HG02678 (cell line): Measurements from ENCODE around the gene HSCB.
"Not testable (repeated sequence)": the region's sequence is repeated elsewhere in the genome, so short reads cannot be mapped to it uniquely, and the experiment has no call there.

Experiments
- ATAC-seq: cut with Tn5 transposase; IDR thresholded peaks from one replicate; pipeline ENCODE4 v1.9.1; 2021; ENCODE audit warnings: mild to moderate bottlenecking, moderate library complexity; ENCODE audit not compliant: unreplicated experiment

Gene HSCB, protein sequence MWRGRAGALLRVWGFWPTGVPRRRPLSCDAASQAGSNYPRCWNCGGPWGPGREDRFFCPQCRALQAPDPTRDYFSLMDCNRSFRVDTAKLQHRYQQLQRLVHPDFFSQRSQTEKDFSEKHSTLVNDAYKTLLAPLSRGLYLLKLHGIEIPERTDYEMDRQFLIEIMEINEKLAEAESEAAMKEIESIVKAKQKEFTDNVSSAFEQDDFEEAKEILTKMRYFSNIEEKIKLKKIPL

DNA sequence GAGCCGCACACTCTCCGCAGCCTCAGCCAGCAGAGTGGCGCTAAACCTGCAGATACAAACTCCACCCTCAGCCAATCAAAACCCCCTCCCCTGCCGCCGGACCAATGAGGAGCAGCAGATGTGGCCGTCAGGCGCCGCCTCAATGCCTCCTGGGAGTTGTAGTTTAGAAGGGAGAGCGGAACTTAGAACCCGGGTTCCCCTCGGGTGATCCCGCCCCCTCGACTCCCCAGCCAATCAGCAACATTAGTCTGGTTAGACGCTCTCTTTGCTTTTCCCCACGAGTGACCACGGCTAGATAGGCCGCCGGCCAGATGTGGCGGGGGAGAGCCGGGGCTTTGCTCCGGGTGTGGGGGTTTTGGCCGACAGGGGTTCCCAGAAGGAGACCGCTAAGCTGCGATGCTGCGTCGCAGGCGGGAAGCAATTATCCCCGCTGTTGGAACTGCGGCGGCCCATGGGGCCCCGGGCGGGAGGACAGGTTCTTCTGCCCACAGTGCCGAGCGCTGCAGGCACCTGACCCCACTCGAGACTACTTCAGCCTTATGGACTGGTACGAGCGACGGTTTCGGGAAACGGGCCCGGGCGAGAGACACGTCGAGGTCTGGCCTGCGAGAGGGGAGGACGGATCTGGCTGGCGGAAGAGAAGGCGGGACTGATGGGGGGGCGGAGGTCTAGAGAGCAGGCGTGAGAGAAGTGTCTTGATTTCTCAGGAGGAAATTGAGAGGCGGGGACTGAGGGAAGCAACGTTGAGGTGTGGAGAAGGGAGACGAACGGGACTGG lies at the start of gene HSCB, which contains the start of gene CHEK2:
TSS of gene HSCB (plus strand) at position 255 of the 777 bp plus-strand sequence. CDS start at position 312, 57 bp downstream.
TSS of gene CHEK2 (minus strand) at position 36 of the 777 bp plus-strand sequence. CDS start 7,099 bp downstream, outside the sequence.
- ATAC-seq, result peak; percentile 94

DNA sequence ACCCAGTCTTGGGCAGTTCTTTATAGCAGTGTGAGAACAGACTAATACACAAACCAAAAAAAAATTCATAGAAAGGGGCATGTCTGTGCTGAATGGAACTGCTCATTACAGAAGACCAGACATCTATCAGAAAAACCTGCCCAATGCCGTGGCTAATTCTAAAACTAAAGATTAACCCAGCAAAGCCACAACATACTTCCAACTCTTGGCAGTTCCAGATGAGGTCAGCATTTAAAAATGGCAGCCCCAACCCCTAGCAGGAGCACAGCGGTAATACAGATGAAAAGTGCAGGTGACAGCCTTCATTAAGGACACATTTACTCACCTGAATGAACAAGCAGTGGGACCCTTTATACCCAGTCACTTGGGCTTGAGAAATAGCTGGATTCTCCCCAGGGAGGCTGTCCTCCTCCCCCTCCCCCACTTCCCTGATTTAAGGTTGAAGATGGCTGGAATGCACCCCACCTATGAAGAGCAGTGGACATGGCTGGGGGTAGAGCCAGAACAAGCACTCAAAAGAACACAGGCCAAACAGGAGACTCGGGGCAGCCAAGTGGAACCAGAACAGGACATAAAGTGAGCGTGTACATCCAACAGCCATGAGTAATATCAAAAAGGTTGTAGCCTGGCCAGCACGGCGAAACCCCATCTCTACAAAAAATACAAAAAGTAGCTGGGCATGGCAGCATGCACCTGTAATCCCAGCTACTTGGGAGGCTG lies 48.6 kb upstream of the HSCB start:
- not testable (repeated sequence) for ATAC-seq

DNA sequence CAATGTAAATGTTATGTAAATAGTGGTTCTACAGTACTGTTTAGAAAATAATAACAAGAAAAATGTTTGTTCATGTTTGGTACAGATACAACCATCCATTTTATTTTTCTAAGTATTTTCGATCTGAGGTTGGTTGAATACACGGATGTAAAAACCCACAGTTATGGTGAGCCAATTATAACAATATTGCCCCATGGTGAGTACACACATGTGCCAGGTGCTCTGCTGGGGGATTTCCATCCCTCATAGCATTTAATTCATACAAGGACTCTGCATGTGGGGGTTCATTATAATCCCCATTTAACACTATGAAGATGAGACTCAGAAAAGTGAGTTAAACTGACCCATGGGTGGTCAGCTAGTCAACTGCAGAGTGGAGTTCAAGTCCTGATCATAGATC lies 38.9 kb upstream of the HSCB start:
- no peak for ATAC-seq

GRCh38 chr22:28703436-28703835 lies 38.4 kb upstream of the HSCB start:
- ATAC-seq, result no peak

DNA sequence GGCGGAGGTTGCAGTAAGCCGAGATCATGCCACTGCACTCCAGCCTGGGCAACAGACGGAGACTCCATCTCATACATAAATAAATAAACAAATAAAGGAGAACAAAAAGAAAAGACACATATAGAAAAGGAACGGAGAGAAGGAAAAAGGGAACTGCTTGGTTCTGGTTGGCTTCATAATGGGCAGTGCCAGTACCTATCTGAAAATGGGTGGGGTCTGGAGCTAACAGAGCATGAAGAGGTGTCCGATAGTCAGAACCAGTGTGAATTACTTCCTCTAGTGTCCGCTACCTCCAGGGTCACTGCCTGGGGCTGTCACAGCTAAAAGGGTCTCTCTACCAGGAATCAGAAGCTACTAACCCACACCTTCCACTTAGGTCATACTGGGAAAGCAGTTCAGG lies 35.0 kb upstream of the HSCB start:
- ATAC-seq, result no peak

DNA sequence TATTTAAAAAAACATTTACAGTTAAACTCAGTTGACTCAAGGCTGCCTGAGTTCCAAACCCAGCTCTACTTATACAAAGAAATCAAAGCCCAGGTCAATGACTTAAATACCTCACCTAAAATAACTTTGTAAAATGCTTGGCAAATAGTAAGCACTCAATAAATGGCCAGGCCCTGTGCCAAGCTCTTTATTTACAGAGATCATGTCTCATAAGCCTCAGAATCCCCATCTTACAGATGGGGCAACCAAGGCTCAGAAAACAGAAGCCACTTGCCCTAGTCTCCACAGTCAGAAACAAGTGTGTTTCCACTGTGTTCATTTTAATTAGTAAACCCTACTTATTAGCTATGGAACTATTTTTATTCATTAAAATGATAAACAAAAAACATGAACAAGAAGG lies 31.7 kb upstream of the HSCB start:
- ATAC-seq, result no peak

DNA sequence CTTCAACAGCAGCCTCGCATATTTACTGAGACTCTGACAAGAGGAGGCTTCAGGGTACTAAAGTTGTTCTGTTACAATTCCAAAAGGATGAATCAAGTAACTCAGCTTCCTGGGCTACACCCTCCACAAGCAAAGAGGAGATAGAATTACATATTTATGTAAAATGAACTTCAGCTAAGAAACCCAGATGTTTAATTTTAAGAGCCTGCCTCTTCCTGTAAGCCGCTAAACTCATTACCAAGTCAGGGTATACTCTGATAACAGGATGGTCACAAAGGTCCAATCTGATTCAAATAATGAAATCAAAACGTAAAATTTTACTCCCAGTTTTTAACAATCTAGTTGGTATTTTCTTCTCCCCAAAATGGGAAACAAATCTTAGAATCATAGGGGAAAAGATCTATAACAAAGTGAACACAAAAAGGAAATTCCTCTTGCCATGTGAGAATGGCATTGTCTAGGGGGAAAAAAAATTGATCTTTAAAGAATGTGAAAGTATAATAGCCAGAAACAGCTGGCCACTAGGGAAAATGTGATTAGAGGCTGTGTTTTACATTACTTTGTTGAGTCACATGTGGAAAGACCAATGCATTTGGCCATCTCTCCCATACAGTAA lies 31.2 kb upstream of the HSCB start:
- ATAC-seq, result no peak

DNA sequence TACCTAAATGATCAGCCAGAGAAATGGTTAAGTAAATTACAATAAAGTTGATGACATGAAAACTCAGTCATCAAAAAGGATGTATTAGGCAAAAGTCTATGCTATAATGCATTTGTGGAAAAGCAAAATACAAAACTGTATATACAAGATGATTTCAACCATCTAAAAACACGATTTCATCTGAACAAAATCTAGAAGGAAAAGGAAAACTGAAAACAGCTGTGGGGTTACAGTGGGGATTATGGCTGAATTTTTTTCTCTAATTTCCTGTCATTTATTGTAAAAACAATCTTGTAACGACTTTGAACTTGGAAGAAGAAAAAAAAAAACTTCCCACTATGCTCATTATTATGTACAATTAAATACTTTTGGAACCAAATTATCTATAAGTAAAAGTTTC lies 30.5 kb upstream of the HSCB start:
- ATAC-seq, result no peak

- no peak for ATAC-seq
Observed at GRCh38 chr22:28711820-28712777, 29.7 kb upstream of the HSCB start.

- no peak for ATAC-seq
Observed at GRCh38 chr22:28714043-28714628, 27.7 kb upstream of the HSCB start.

- ATAC-seq, result no peak
Observed at GRCh38 chr22:28715611-28716010, 26.2 kb upstream of the HSCB start.

DNA sequence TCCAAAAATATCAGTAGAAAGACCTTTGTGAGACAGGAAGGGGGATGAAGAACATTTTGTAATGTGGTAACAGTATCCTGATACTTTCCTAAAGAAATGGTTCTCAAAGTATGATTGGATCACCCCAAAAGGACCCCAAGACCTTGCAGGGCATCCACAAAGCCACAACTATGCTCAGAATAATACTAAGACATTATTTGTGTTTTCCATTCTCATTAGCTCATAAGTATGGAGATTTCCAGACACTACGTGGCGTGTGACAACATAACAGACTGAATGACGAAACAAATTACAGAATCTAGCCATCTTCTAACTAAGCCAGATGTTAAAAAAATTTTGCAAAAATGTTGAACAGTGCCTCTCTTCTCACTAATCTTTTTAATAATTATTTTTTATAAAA lies 25.2 kb upstream of the HSCB start:
- no peak for ATAC-seq

DNA sequence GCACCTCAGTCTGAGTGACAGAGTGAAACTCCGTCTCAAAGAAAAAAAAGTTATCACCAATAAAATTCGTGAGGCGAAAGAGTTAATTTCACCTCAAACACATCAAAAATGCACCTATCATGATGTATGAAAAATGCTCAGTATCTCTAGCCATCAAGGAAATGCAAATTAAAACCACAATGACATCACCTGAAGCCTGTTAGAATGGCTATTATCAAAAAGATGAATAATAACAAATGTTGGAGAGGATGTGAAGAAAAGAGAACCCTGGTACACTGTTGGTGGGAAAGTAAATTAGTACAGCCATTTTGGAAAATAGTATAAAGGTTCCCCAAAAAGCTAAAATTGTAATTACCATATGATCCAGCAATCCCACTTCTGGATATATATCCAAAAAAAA lies 23.8 kb upstream of the HSCB start:
- no peak for ATAC-seq

DNA sequence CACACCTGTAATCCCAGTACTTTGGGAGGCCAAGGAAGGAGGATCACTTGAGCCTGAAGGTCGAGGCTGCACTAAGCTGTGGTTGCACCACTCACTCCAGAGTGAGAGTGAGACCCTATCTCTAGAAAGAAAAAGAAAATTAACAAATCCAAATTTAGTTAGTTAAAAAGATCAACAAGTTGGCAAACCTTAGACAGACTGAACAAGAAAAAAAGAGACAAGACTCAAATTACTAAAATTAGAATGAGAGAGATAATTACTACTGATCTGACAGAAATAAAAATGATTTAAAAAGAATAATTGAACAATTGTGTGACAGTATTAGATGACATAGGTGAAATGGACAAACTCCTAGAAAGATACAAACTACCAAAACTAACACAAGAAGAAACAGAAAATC lies 13.8 kb upstream of the HSCB start:
- ATAC-seq, result no peak

- no peak for ATAC-seq
Observed at GRCh38 chr22:28728621-28729313, 13.1 kb upstream of the HSCB start.

- ATAC-seq, result no peak
Observed at GRCh38 chr22:28730179-28730578, 11.7 kb upstream of the HSCB start.

GRCh38 chr22:28734393-28734792 lies 7.4 kb upstream of the HSCB start:
- no peak for ATAC-seq

GRCh38 chr22:28736301-28737155 lies 5.3 kb upstream of the HSCB start:
- no peak for ATAC-seq
